ENCODE measurements around the gene WDR18.

Gene WDR18

GRCh38 chr19:940591-941291, 43.4 kb upstream of the WDR18 start:
- no peaks in the 10 kb centered on the region; the same call in 1 of the 2 replicates for H3K36me3 ChIP-seq (ENCODE audit: insufficient read depth, low read length)
- H3K9ac ChIP-seq (ENCODE audit: insufficient read length), result peak overlapping the region; percentile 51
- DNase-seq (ENCODE audit: low read depth, low spot score), result no peak
- no peak for TF ChIP-seq POLR2AphosphoS5 (IDR thresholded peaks at IDR 0.05; ENCODE audit: borderline replicate concordance, low read depth, low read length)
- peak; percentile 28 for TF ChIP-seq FOXP2 (optimal IDR thresholded peaks at IDR 0.05; ENCODE audit: control extremely low read depth, extremely low read length, insufficient read depth)
- no peak for TF ChIP-seq EZH2 (IDR thresholded peaks at IDR 0.05)
- H3K9me3 ChIP-seq (ENCODE audit: low read depth, low read length), result no peaks in the 10 kb centered on the region
- H3K4me3 ChIP-seq, result peak overlapping the region; percentile 74
- H3K27ac ChIP-seq, result peak overlapping the region; percentile 70

DNA sequence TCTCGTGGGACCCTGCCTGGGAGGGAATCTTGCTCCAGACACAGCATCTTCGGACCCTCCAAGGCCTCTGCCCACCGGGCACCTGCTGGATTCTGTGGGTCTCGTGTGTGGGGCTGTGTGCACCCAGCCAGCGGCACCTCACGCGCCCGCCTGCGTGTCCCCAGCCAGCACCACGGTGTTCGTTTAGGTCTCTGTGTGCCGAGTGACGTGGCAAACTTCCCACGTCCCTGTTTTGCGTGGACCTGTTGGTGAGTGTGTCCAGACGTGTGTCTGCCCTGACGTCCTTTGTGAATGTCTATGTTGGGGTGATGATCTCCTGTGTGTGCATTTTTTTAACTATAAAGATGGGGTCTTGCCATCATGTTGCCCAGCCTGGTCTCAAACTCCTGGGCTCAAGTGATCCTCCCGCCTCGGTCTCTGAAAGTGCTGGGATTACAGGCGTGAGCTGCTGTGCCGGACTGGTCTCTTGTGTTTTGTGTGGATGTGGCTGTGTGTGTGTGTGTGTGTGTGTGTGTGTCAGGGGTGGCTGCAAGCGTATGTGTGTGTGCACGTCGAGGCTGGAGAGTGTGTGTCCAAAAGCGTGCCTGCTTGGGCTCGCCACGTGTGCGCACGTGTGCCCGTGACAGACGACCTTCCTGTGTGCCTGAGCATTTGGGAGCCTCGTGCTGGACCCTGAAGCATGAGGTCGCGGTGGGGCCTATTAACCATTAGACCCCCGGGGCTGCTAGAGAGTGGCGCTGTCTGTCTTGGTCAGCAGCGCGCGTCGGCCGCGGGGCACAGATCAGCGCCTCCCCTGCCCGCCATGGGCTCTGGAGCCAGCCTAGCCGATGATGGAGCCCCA, 42.6 kb upstream of the WDR18 start:
- peak overlapping the region; percentile 74 for H3K4me3 ChIP-seq
- no peaks in the 10 kb centered on the region for H3K9me3 ChIP-seq (ENCODE audit: low read depth, low read length)
- H3K27ac ChIP-seq, result no peak overlapping the region
- H3K36me3 ChIP-seq (ENCODE audit: insufficient read depth, low read length), result no peaks in the 10 kb centered on the region; the same call in 1 of the 2 replicates
- no peak for TF ChIP-seq EZH2 (IDR thresholded peaks at IDR 0.05)
- TF ChIP-seq POLR2AphosphoS5 (IDR thresholded peaks at IDR 0.05; ENCODE audit: borderline replicate concordance, low read depth, low read length), result no peak
- DNase-seq (ENCODE audit: low read depth, low spot score), result no peak
- H3K9ac ChIP-seq (ENCODE audit: insufficient read length), result peak overlapping the region; percentile 51

GRCh38 chr19:942133-942645, 42.0 kb upstream of the WDR18 start:
- Histone ChIP-seq H3K36me3 (ENCODE audit: insufficient read depth, low read length) (no peaks in the 10 kb centered on the region; the same call in 1 of the 2 replicates), H3K9ac (ENCODE audit: insufficient read length) (no peak overlapping the region), H3K4me3 (no peak overlapping the region), H3K27ac (no peak overlapping the region), H3K9me3 (ENCODE audit: low read depth, low read length) (no peaks in the 10 kb centered on the region)
- TF ChIP-seq FOXP2 (optimal IDR thresholded peaks at IDR 0.05; ENCODE audit: control extremely low read depth, extremely low read length, insufficient read depth) (no peak), EZH2 (IDR thresholded peaks at IDR 0.05) (no peak), POLR2AphosphoS5 (IDR thresholded peaks at IDR 0.05; ENCODE audit: borderline replicate concordance, low read depth, low read length) (no peak)
- no peak for DNase-seq (ENCODE audit: low read depth, low spot score)

- Histone ChIP-seq H3K27ac (no peak overlapping the region), H3K4me3 (no peak overlapping the region)
- TF ChIP-seq FOXP2 (optimal IDR thresholded peaks at IDR 0.05; ENCODE audit: control extremely low read depth, extremely low read length, insufficient read depth) (no peak), EZH2 (IDR thresholded peaks at IDR 0.05) (no peak), POLR2AphosphoS5 (IDR thresholded peaks at IDR 0.05; ENCODE audit: borderline replicate concordance, low read depth, low read length) (no peak)
These were observed 40.5 kb upstream of the WDR18 start for GRCh38 chr19:943551-944170.

DNA sequence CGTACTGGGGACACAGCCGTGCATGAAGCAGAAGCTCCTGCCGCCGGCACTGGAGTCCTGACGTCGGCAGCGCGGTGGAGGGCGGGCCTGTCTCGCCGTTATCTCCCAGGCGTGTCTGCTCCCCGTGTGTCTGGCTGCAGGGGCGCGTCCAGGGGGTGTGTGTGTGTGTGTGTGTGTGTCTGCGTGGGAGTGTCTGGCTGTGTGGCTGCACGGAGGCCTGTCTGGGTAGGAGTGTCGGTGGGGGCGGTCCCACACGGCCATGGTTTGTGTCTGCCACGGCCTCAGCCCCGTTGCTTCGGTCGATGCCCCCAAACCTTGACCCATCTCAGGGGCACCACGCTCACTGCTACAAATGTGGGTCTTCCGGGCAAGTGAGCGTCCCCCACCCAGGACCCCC, 40.0 kb upstream of the WDR18 start:
- DNase-seq (ENCODE audit: low read depth, low spot score), result no peak
- H3K4me3 ChIP-seq, result no peak overlapping the region
- TF ChIP-seq EZH2 (IDR thresholded peaks at IDR 0.05), result no peak
- TF ChIP-seq POLR2AphosphoS5 (IDR thresholded peaks at IDR 0.05; ENCODE audit: borderline replicate concordance, low read depth, low read length), result no peak
- TF ChIP-seq FOXP2 (optimal IDR thresholded peaks at IDR 0.05; ENCODE audit: control extremely low read depth, extremely low read length, insufficient read depth), result no peak
- H3K36me3 ChIP-seq (ENCODE audit: insufficient read depth, low read length), result no peaks in the 10 kb centered on the region; the same call in 1 of the 2 replicates
- H3K27ac ChIP-seq, result no peak overlapping the region
- no peaks in the 10 kb centered on the region for H3K9me3 ChIP-seq (ENCODE audit: low read depth, low read length)
- no peak overlapping the region for H3K9ac ChIP-seq (ENCODE audit: insufficient read length)

More at GRCh38 chr19:943551-944170, 40.5 kb upstream of the WDR18 start:
- H3K36me3 ChIP-seq (ENCODE audit: insufficient read depth, low read length), result no peaks in the 10 kb centered on the region; the same call in 1 of the 2 replicates
- no peak for DNase-seq (ENCODE audit: low read depth, low spot score)
- H3K9ac ChIP-seq (ENCODE audit: insufficient read length), result no peak overlapping the region
- H3K9me3 ChIP-seq (ENCODE audit: low read depth, low read length), result no peaks in the 10 kb centered on the region

DNA sequence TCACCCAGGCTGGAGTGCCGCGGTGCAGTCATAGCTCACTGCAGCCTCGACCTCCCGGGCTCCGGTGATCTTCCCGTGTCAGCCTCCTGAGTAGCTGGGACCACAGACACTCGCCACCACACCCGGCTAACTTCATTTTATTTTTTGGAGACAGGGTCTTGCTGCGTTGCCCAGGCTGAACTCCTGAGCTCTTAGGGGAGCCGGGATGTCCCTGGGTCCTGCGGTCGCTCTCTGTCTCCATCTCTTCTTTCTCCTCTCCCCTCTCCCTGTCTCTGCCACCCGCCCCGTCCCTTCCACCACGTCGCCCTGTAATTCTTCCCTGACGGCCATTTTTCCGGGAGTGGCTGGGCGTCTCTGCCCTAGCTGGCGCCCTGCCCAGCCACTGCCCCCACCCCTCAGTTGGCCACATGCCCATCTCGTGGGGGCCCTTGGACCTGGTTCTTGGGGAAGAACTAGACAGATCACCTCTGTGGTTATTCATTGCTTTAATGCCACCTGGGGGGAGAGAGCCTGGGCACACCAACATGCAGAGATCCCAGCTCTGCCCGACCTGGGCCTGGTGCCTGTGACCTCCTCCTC, 39.4 kb upstream of the WDR18 start:
- no peak overlapping the region for H3K27ac ChIP-seq
- H3K4me3 ChIP-seq, result no peak overlapping the region
- H3K36me3 ChIP-seq (ENCODE audit: insufficient read depth, low read length), result no peaks in the 10 kb centered on the region; the same call in 1 of the 2 replicates
- no peaks in the 10 kb centered on the region for H3K9me3 ChIP-seq (ENCODE audit: low read depth, low read length)
- no peak for TF ChIP-seq FOXP2 (optimal IDR thresholded peaks at IDR 0.05; ENCODE audit: control extremely low read depth, extremely low read length, insufficient read depth)
- TF ChIP-seq POLR2AphosphoS5 (IDR thresholded peaks at IDR 0.05; ENCODE audit: borderline replicate concordance, low read depth, low read length), result no peak
- TF ChIP-seq EZH2 (IDR thresholded peaks at IDR 0.05), result no peak
- DNase-seq (ENCODE audit: low read depth, low spot score), result no peak
- H3K9ac ChIP-seq (ENCODE audit: insufficient read length), result no peak overlapping the region

DNA sequence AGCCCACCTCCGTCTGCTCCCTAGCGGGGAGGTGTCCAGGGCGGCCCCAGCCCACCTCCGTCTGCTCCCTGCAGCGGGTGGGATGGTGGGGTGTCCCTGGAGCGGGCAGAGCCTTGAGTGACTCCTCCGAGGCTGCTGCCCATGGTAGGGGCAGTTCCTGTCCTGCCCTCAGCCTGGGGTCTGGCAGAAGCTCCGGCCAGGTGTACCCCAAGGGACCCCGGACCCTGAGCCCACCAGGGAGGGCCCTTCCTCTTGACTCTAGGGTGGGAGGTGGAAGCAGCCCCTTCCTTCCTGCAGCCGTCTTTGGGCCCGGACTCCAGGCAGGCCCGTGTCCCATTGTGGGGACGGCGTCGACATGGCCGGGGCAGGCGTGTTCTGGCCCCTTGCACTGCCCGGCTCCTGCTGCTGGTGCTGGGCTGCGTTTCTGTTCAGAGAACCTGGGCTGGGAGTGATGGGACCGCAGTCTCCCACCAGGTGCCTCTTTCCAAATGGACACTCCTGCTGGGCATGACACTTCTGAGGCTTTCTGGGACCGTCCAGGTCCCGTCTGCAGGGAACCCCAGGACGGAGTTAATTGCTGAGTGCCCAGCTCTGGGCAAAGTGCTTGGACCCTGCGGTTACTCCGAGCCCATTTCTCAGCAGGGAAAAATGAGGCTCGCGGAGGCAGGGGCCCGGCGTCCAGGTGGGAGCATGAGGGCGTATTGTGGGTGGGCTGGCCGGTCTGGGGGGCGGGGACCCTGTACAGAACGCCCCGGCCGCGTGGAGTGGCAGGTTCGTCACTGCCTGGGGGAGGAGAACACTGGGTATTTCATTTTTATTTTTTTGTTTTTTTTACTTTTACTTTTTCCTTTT, 38.5 kb upstream of the WDR18 start:
- no peak for DNase-seq (ENCODE audit: low read depth, low spot score)
- TF ChIP-seq POLR2AphosphoS5 (IDR thresholded peaks at IDR 0.05; ENCODE audit: borderline replicate concordance, low read depth, low read length) (no peak), EZH2 (IDR thresholded peaks at IDR 0.05) (no peak), FOXP2 (optimal IDR thresholded peaks at IDR 0.05; ENCODE audit: control extremely low read depth, extremely low read length, insufficient read depth) (no peak)
- no peaks in the 10 kb centered on the region; the same call in 1 of the 2 replicates for H3K36me3 ChIP-seq (ENCODE audit: insufficient read depth, low read length)
- H3K9ac ChIP-seq (ENCODE audit: insufficient read length), result no peak overlapping the region
- no peak overlapping the region for H3K4me3 ChIP-seq
- no peaks in the 10 kb centered on the region for H3K9me3 ChIP-seq (ENCODE audit: low read depth, low read length)
- H3K27ac ChIP-seq, result no peak overlapping the region

Data from SK-N-MC (cell line).